SK-N-SH (cell line): ENCODE measurements around the gene RAPGEF1.

ENCODE experiments used
- POLR2AphosphoS5 ChIP-seq: IDR thresholded peaks from 2 replicates; pipeline ENCODE4 v1.6.1; 2012; ENCODE audit warnings: low read depth, low read length
- SMC3 ChIP-seq: IDR thresholded peaks from 2 replicates; pipeline ENCODE4 v1.6.1; 2012; ENCODE audit warnings: low read depth, low read length, improper control_type of control experiment
- TAF1 ChIP-seq: IDR thresholded peaks from 2 replicates; pipeline ENCODE4 v1.6.1; 2012; ENCODE audit warnings: low read depth, mild to moderate bottlenecking, low read length, moderate library complexity, borderline replicate concordance
- YY1 ChIP-seq: IDR thresholded peaks from 2 replicates; pipeline ENCODE4 v1.4.0; 2012; ENCODE audit warnings: low read depth, mild to moderate bottlenecking
- TF ChIP-seq, protein P1 (sequence below): IDR thresholded peaks from 2 replicates; pipeline ENCODE4 v1.4.0; 2012; ENCODE audit warnings: low read depth, borderline replicate concordance
- TF ChIP-seq, protein P2 (sequence below): IDR thresholded peaks from 2 replicates; pipeline ENCODE4 v1.4.0; 2012; ENCODE audit warnings: low read depth
- TF ChIP-seq, protein P3 (sequence below): fragments of 200-600 bp; sonication (generic); IDR thresholded peaks from 2 replicates; pipeline ENCODE4 v1.6.1; 2017; ENCODE audit warnings: antibody characterized with exemption, mild to moderate bottlenecking, moderate library complexity

DNA sequence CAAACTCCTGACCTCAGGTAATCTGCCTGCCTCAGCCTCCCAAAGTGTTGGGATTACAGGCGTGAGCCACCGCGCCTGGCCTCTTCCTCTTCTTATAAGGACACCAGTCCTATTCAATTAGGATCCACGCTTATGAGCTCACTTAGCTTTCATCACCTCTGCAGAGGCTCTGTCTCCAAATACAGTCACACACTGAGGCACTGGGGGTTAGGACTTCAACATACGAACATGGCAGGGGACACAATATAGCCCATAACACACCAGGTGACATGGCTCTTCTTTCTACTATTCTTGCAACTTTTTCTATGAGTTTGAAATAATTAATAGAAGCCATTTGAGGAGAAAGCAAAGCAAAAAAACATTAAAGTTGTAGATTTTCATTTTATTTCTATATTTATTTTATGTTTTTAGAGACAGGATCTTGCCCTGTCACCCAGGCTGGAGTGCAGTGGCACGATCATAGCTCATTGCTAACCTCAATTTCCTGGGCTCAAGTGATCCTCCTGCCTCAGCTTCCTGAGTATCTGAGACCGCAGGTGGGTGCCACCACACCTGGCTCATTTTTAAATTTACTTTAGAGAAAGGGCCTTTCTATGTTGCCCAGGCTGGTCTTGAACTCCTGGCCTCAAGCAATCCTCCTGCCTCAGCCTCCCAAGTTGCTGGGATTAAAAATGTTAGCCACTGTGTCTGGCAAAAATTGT, 200.5 kb downstream of the RAPGEF1 start:
- TF ChIP-seq SMC3: no peak
- TF ChIP-seq, protein P1, sequence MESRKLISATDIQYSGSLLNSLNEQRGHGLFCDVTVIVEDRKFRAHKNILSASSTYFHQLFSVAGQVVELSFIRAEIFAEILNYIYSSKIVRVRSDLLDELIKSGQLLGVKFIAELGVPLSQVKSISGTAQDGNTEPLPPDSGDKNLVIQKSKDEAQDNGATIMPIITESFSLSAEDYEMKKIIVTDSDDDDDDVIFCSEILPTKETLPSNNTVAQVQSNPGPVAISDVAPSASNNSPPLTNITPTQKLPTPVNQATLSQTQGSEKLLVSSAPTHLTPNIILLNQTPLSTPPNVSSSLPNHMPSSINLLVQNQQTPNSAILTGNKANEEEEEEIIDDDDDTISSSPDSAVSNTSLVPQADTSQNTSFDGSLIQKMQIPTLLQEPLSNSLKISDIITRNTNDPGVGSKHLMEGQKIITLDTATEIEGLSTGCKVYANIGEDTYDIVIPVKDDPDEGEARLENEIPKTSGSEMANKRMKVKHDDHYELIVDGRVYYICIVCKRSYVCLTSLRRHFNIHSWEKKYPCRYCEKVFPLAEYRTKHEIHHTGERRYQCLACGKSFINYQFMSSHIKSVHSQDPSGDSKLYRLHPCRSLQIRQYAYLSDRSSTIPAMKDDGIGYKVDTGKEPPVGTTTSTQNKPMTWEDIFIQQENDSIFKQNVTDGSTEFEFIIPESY: no peak
- TF ChIP-seq, protein P2, sequence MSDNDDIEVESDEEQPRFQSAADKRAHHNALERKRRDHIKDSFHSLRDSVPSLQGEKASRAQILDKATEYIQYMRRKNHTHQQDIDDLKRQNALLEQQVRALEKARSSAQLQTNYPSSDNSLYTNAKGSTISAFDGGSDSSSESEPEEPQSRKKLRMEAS: no peak
- TF ChIP-seq POLR2AphosphoS5: no peak
- TF ChIP-seq YY1: no peak
- TF ChIP-seq, protein P3, sequence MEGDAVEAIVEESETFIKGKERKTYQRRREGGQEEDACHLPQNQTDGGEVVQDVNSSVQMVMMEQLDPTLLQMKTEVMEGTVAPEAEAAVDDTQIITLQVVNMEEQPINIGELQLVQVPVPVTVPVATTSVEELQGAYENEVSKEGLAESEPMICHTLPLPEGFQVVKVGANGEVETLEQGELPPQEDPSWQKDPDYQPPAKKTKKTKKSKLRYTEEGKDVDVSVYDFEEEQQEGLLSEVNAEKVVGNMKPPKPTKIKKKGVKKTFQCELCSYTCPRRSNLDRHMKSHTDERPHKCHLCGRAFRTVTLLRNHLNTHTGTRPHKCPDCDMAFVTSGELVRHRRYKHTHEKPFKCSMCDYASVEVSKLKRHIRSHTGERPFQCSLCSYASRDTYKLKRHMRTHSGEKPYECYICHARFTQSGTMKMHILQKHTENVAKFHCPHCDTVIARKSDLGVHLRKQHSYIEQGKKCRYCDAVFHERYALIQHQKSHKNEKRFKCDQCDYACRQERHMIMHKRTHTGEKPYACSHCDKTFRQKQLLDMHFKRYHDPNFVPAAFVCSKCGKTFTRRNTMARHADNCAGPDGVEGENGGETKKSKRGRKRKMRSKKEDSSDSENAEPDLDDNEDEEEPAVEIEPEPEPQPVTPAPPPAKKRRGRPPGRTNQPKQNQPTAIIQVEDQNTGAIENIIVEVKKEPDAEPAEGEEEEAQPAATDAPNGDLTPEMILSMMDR: no peak
- TF ChIP-seq TAF1: no peak
